ENCODE data around the gene GLIS1.

GLIS1 gene

GRCh38 chr1:53549287-53549686 is 189.7 kb downstream of the GLIS1 start:
- ChIA-PET CTCF (interaction anchor here (0.8 to 1.5 kb wide), 2 partner anchors 21 to 63 kb away, joined by 3 to 5 read pairs; no protein-coding TSS in a partner anchor), POLR2A (no interaction called here)
- H3K4me3 ChIP-seq (ENCODE audit: low read depth, low read length) = no peak overlapping the region
- TF ChIP-seq, protein P1, sequence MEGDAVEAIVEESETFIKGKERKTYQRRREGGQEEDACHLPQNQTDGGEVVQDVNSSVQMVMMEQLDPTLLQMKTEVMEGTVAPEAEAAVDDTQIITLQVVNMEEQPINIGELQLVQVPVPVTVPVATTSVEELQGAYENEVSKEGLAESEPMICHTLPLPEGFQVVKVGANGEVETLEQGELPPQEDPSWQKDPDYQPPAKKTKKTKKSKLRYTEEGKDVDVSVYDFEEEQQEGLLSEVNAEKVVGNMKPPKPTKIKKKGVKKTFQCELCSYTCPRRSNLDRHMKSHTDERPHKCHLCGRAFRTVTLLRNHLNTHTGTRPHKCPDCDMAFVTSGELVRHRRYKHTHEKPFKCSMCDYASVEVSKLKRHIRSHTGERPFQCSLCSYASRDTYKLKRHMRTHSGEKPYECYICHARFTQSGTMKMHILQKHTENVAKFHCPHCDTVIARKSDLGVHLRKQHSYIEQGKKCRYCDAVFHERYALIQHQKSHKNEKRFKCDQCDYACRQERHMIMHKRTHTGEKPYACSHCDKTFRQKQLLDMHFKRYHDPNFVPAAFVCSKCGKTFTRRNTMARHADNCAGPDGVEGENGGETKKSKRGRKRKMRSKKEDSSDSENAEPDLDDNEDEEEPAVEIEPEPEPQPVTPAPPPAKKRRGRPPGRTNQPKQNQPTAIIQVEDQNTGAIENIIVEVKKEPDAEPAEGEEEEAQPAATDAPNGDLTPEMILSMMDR (IDR thresholded peaks at IDR 0.05; ENCODE audit: insufficient read depth, low read length, missing control alignments) = no peak
- DNase-seq (ENCODE audit: low read depth, low spot score) = no peak

DNA sequence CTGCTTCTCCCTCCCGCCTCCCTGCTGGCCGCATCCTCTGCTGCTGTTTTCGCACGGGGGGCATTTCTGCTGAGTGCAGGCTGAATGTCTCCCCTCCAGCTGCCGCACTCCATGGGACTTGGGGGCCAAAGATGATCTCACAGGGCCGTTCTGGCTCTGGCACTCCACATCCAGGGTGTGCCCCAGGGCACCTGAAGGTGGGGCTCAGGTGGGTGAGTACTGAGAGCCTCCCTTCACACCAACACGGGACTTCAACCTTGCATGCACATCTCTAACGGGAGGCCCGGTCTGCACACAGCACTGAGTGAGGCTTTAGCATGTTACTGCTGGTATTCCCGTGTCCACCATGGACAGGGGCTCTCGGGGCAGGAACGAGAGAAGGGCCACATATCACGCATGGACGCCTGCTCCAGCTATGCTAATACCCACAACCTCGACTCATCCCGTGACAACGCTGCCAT is 190.9 kb downstream of the GLIS1 start:
- DNase-seq (ENCODE audit: low read depth, low spot score) = no peak
- POLR2A ChIA-PET = no interaction called here
- CTCF ChIA-PET = interaction anchor here (1.2 kb wide), 1 partner anchor 98 kb away, joined by 4 read pairs; no protein-coding TSS in a partner anchor
- H3K4me3 ChIP-seq (ENCODE audit: low read depth, low read length) = no peak overlapping the region
- TF ChIP-seq, protein P1 (IDR thresholded peaks at IDR 0.05; ENCODE audit: insufficient read depth, low read length, missing control alignments) = no peak

- H3K4me3 ChIP-seq (ENCODE audit: low read depth, low read length) = no peak overlapping the region
- TF ChIP-seq, protein P1 (IDR thresholded peaks at IDR 0.05; ENCODE audit: insufficient read depth, low read length, missing control alignments) = no peak
- POLR2A ChIA-PET = no interaction called here
- no peak for DNase-seq (ENCODE audit: low read depth, low spot score)
- CTCF ChIA-PET = no interaction called here
Observed at GRCh38 chr1:53547231-53547790, 191.7 kb downstream of the GLIS1 start.

- TF ChIP-seq, protein P1 (IDR thresholded peaks at IDR 0.05; ENCODE audit: insufficient read depth, low read length, missing control alignments) = no peak
- no peak overlapping the region for H3K4me3 ChIP-seq (ENCODE audit: low read depth, low read length)
- ChIA-PET CTCF (no interaction called here), POLR2A (no interaction called here)
- DNase-seq (ENCODE audit: low read depth, low spot score) = no peak
Observed at GRCh38 chr1:53546409-53547155, 192.4 kb downstream of the GLIS1 start.

DNA sequence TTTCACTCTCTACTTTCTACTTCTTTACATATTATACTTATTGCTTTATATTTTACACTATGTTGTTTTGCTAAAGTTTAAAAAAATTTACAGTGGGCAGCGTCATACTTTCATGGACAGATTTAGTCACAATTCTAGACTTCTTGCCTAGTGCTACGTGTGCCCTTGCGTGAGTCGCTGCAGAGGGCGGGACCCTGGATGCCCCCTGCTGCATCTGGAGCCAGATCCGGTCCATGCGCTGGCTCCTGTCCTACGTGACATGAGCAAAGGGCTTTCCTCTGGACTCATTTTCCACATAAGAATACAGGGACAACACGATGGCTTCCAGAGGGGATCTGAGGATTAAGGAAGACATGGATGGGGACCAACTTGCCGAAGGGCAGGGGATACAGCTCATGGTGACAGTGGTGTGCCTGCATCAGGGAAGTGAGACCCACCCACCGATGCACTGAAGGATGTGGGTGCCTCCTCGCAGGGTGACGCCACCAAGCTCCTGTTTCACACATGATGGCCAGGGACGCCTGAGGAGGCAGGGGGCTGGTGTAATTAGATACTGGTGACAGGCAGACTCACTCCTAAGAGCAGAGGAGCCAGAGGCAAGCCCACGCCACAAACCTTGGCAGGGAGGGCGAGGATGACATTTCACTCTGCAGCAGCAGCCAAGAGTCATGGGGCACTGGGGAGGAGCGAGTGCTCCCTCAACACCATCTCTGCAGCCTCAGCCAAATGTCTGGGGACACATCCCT is 193.1 kb downstream of the GLIS1 start:
- ChIA-PET CTCF (no interaction called here), POLR2A (interaction anchor here (1.1 kb wide), 1 partner anchor 16 kb away, joined by 3 read pairs; no protein-coding TSS in a partner anchor)
- no peak overlapping the region for H3K4me3 ChIP-seq (ENCODE audit: low read depth, low read length)
- DNase-seq (ENCODE audit: low read depth, low spot score) = no peak
- TF ChIP-seq, protein P1 (IDR thresholded peaks at IDR 0.05; ENCODE audit: insufficient read depth, low read length, missing control alignments) = no peak
